ENCODE measurements around the gene NEMP2. TPM values are rescaled to one million over a fixed set of nuclear protein-coding genes. Genes with fewer than 3 reads are reported as not detected.
"Not testable (repeated sequence)": the region's sequence is repeated elsewhere in the genome, so short reads cannot be mapped to it uniquely, and the experiment has no call there.

The NEMP2 gene
- polyA plus RNA-seq, 1 donor from 2014 or later, result 1.1 TPM

GRCh38 chr2:190468814-190469569, 65.5 kb downstream of the NEMP2 start:
- H3K36me3 ChIP-seq (ENCODE audit: insufficient read depth, low read length), result no peaks in the 10 kb centered on the region
- no peak overlapping the region for H3K9ac ChIP-seq (ENCODE audit: low read length)
- no peaks in the 10 kb centered on the region for H3K27me3 ChIP-seq (ENCODE audit: insufficient read depth, low read depth, low read length)
- no peaks in the 10 kb centered on the region for H4K20me1 ChIP-seq (ENCODE audit: insufficient read depth)
- no peaks in the 10 kb centered on the region for H3F3A ChIP-seq (ENCODE audit: insufficient read depth, low read length, poor library complexity, severe bottlenecking)
- no peak overlapping the region for H3K4me3 ChIP-seq (ENCODE audit: low read length)
- no peak overlapping the region for H3K4me2 ChIP-seq (ENCODE audit: low read length)
- no peak overlapping the region for H2AFZ ChIP-seq (ENCODE audit: low read depth, low read length)
- no peaks in the 10 kb centered on the region for H3K79me2 ChIP-seq (replicated peaks; ENCODE audit: insufficient read depth, low read length)
- H3K27ac ChIP-seq (ENCODE audit: low read length), result no peak overlapping the region
- TF ChIP-seq MXI1 (conservative IDR thresholded peaks at IDR 0.05; ENCODE audit: poor library complexity, severe bottlenecking) (no peak), REST (IDR thresholded peaks at IDR 0.05; ENCODE audit: borderline replicate concordance) (no peak), SMC3 (conservative IDR thresholded peaks at IDR 0.05; ENCODE audit: poor library complexity) (no peak), POLR2AphosphoS5 (IDR thresholded peaks at IDR 0.05) (no peak), TAF1 (IDR thresholded peaks at IDR 0.05; ENCODE audit: low read depth) (no peak), EZH2 (IDR thresholded peaks at IDR 0.05; ENCODE audit: borderline replicate concordance, insufficient read depth, low read length, poor library complexity, severe bottlenecking) (no peak), EP300 (conservative IDR thresholded peaks at IDR 0.05; ENCODE audit: poor library complexity, severe bottlenecking) (no peak), RAD21 (conservative IDR thresholded peaks at IDR 0.05) (no peak), CTCF (IDR thresholded peaks at IDR 0.05; ENCODE audit: poor library complexity, severe bottlenecking) (no peak)
- no peaks in the 10 kb centered on the region for H3K9me3 ChIP-seq (ENCODE audit: low read length)
- H3K9me2 ChIP-seq (ENCODE audit: insufficient read depth, low read length), result no peaks in the 10 kb centered on the region

GRCh38 chr2:190468354-190468753, 66.2 kb downstream of the NEMP2 start:
- H3K9me3 ChIP-seq (ENCODE audit: low read length); H2AFZ ChIP-seq (ENCODE audit: low read depth, low read length); H3K27ac ChIP-seq (ENCODE audit: low read length); H3K36me3 ChIP-seq (ENCODE audit: insufficient read depth, low read length); H3K4me3 ChIP-seq (ENCODE audit: low read length); H3K27me3 ChIP-seq (ENCODE audit: insufficient read depth, low read depth, low read length); H3K9ac ChIP-seq (ENCODE audit: low read length); H3K9me2 ChIP-seq (ENCODE audit: insufficient read depth, low read length); H3F3A ChIP-seq (ENCODE audit: insufficient read depth, low read length, poor library complexity, severe bottlenecking); H3K4me2 ChIP-seq (ENCODE audit: low read length); H4K20me1 ChIP-seq (ENCODE audit: insufficient read depth); H3K79me2 ChIP-seq (replicated peaks; ENCODE audit: insufficient read depth, low read length): not testable (repeated sequence)
